HEK293 (cell line): ENCODE measurements around the gene KIAA1586.

ENCODE experiments used
- CTCF ChIA-PET: fragments of 350-600 bp; formaldehyde crosslinking; extraction: SDS; loops from one replicate; lab custom pipeline; 2021; ENCODE audit warnings: antibody characterized with exemption; lab: Yijun Ruan, JAX
- POLR2A ChIA-PET: fragments of 300-600 bp; formaldehyde crosslinking; extraction: SDS; loops from one replicate; lab custom pipeline; 2020; ENCODE audit warnings: antibody characterized with exemption, inconsistent platforms; lab: Yijun Ruan, JAX
- H3K27ac ChIP-seq: fragments of 200-500 bp; sonication (Bioruptor generic); 2 replicates; pipeline ENCODE4 v1.5.1; 2014; ENCODE audit warnings: low read depth, low read length, control low read depth, inconsistent platforms; ENCODE audit errors: extremely low read depth
- H3K36me3 ChIP-seq, 2 experiments: fragments of 200-500 bp in 1 of 2; sonication (Bioruptor generic) in 1 of 2; 1 replicate in 1 of 2; 2 replicates in 1 of 2; pipeline ENCODE4 v1.5.1; 2014 to 2017; ENCODE audit warnings: inconsistent platforms in 2 of 2, low read length in 2 of 2; ENCODE audit not compliant: control insufficient read depth in 2 of 2, insufficient read depth in 1 of 2
- H3K4me1 ChIP-seq: fragments of 200-500 bp; sonication (Bioruptor generic); 2 replicates; pipeline ENCODE4 v1.5.1; 2014; ENCODE audit warnings: mild to moderate bottlenecking, low read length, inconsistent platforms; ENCODE audit not compliant: control insufficient read depth, insufficient read depth
- H3K4me3 ChIP-seq: 2 replicates; pipeline ENCODE4 v1.5.1; 2011; ENCODE audit warnings: low read depth, mild to moderate bottlenecking, control low read depth, low read length, moderate library complexity
- H3K9me3 ChIP-seq: fragments of 200-500 bp; sonication (Bioruptor generic); 2 replicates; pipeline ENCODE4 v1.5.1; 2014; ENCODE audit warnings: low read depth, low read length, inconsistent platforms; ENCODE audit not compliant: control insufficient read depth, insufficient read depth
- FEZF1 ChIP-seq: fragments of 450-650 bp; formaldehyde crosslinking; IDR thresholded peaks from 2 replicates; pipeline ENCODE4 v1.5.1; 2016; ENCODE audit warnings: missing biosample characterization, missing genetic modification characterization
- GLI2 ChIP-seq: fragments of 450-650 bp; formaldehyde crosslinking; IDR thresholded peaks from 2 replicates; pipeline ENCODE4; 2017; ENCODE audit warnings: missing biosample characterization, missing genetic modification characterization, low read depth, borderline replicate concordance
- MZF1 ChIP-seq: fragments of 450-650 bp; formaldehyde crosslinking; IDR thresholded peaks from 2 replicates; pipeline ENCODE4 v1.5.1; 2017; ENCODE audit warnings: missing biosample characterization, missing genetic modification characterization, borderline replicate concordance
- OVOL3 ChIP-seq: fragments of 450-650 bp; formaldehyde crosslinking; IDR thresholded peaks from 2 replicates; pipeline ENCODE4 v1.5.1; 2016; ENCODE audit warnings: missing biosample characterization, missing genetic modification characterization
- SALL2 ChIP-seq: fragments of 450-650 bp; formaldehyde crosslinking; IDR thresholded peaks from 2 replicates; pipeline ENCODE4 v1.5.0; 2017; ENCODE audit warnings: missing biosample characterization, mild to moderate bottlenecking, missing genetic modification characterization, borderline replicate concordance
- SCRT1 ChIP-seq: fragments of 450-650 bp; formaldehyde crosslinking; IDR thresholded peaks from 2 replicates; pipeline ENCODE4 v1.5.1; 2016; ENCODE audit warnings: missing biosample characterization, missing genetic modification characterization, borderline replicate concordance
- SP2 ChIP-seq: fragments of 450-650 bp; formaldehyde crosslinking; IDR thresholded peaks from 2 replicates; pipeline ENCODE4 v1.5.1; 2016; ENCODE audit warnings: missing biosample characterization, missing genetic modification characterization
- SP3 ChIP-seq: fragments of 450-650 bp; formaldehyde crosslinking; IDR thresholded peaks from 2 replicates; pipeline ENCODE4 v1.5.1; 2016; ENCODE audit warnings: missing biosample characterization, missing genetic modification characterization
- SP7 ChIP-seq: fragments of 450-650 bp; formaldehyde crosslinking; IDR thresholded peaks from 2 replicates; pipeline ENCODE4 v1.5.1; 2016; ENCODE audit warnings: missing biosample characterization, missing genetic modification characterization
- TCF7L2 ChIP-seq: IDR thresholded peaks from 2 replicates; pipeline ENCODE4 v1.6.1; 2011; ENCODE audit warnings: low read depth, mild to moderate bottlenecking, inconsistent platforms, low read length, moderate library complexity, borderline replicate concordance
- WT1 ChIP-seq: fragments of 450-650 bp; formaldehyde crosslinking; IDR thresholded peaks from 2 replicates; pipeline ENCODE4 v1.5.1; 2016; ENCODE audit warnings: missing biosample characterization, missing genetic modification characterization
- ZFHX2 ChIP-seq: fragments of 450-650 bp; formaldehyde crosslinking; conservative IDR thresholded peaks from 2 replicates; pipeline ENCODE4 v1.5.1; 2016; ENCODE audit warnings: missing biosample characterization, missing genetic modification characterization
- ZNF341 ChIP-seq: fragments of 450-650 bp; formaldehyde crosslinking; IDR thresholded peaks from 2 replicates; pipeline ENCODE4; 2016; ENCODE audit warnings: low read depth, missing biosample characterization, missing genetic modification characterization
- ZNF354C ChIP-seq: fragments of 450-650 bp; formaldehyde crosslinking; IDR thresholded peaks from 2 replicates; pipeline ENCODE4 v1.5.1; 2016; ENCODE audit warnings: missing biosample characterization, missing genetic modification characterization, low read depth, borderline replicate concordance
- ZNF529 ChIP-seq: fragments of 450-650 bp; formaldehyde crosslinking; IDR thresholded peaks from 2 replicates; pipeline ENCODE4 v1.5.1; 2017; ENCODE audit warnings: missing genetic modification characterization, missing biosample characterization; ENCODE audit not compliant: insufficient replicate concordance
- ZNF548 ChIP-seq: fragments of 450-650 bp; formaldehyde crosslinking; IDR thresholded peaks from 2 replicates; pipeline ENCODE4 v1.5.1; 2016; ENCODE audit warnings: missing biosample characterization, missing genetic modification characterization
- ZNF707 ChIP-seq: fragments of 450-650 bp; formaldehyde crosslinking; IDR thresholded peaks from 2 replicates; pipeline ENCODE4 v1.5.1; 2016; ENCODE audit warnings: missing biosample characterization, missing genetic modification characterization
- ZSCAN23 ChIP-seq: fragments of 450-650 bp; formaldehyde crosslinking; IDR thresholded peaks from 2 replicates; pipeline ENCODE4 v1.5.1; 2016; ENCODE audit warnings: missing biosample characterization, missing genetic modification characterization
- ZSCAN4 ChIP-seq: fragments of 450-650 bp; formaldehyde crosslinking; IDR thresholded peaks from 2 replicates; pipeline ENCODE4 v1.5.1; 2017; ENCODE audit warnings: missing biosample characterization, missing genetic modification characterization
- TF ChIP-seq, protein P1 (sequence below): fragments of 450-650 bp; formaldehyde crosslinking; IDR thresholded peaks from 2 replicates; pipeline ENCODE4 v1.5.1; 2016; ENCODE audit warnings: missing biosample characterization, missing genetic modification characterization, borderline replicate concordance
- TF ChIP-seq, protein P2 (sequence below): fragments of 450-650 bp; formaldehyde crosslinking; IDR thresholded peaks from 2 replicates; pipeline ENCODE4 v1.5.1; 2017; ENCODE audit warnings: missing biosample characterization, missing genetic modification characterization
- TF ChIP-seq, protein P3 (sequence below): fragments of 450-650 bp; formaldehyde crosslinking; IDR thresholded peaks from 2 replicates; pipeline ENCODE4 v1.5.1; 2016; ENCODE audit warnings: missing biosample characterization, missing genetic modification characterization
- TF ChIP-seq, protein P4 (sequence below): fragments of 450-650 bp; formaldehyde crosslinking; IDR thresholded peaks from 2 replicates; pipeline ENCODE4 v1.5.1; 2016; ENCODE audit warnings: missing biosample characterization, missing genetic modification characterization
- TF ChIP-seq, protein P5 (sequence below): fragments of 450-650 bp; formaldehyde crosslinking; IDR thresholded peaks from 2 replicates; pipeline ENCODE4 v1.5.1; 2016; ENCODE audit warnings: missing biosample characterization, missing genetic modification characterization

Gene KIAA1586

GRCh38 chr6:57086843-57087242, 40.4 kb downstream of the KIAA1586 start (continued):
- TF ChIP-seq WT1 (tag by site-specific recombination): no peak

DNA sequence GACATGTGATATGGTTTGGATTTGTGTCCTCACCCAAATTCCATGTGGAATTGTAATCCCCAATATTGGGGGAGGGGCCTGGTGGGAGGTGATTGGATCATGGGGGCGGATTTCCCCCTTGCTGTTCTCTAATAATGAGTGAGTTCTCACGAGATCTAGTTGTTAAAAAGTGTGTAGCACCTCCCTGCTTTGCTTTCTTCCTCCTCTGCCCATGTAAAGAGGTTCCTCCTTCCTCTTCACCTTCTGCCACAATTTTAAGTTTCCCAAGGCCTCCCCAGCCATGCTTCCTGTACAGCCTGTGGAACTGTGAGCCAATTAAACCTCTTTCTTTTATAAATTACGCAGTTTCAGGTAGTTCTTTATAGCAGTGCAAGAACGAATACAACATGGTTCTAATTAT, 41.4 kb downstream of the KIAA1586 start:
- ChIA-PET POLR2A (no interaction called here), CTCF (no interaction called here)
- Histone ChIP-seq H3K27ac (no peak overlapping the region), H3K4me1 (peaks cover 20% of the 10 kb centered on the region), H3K4me3 (no peak overlapping the region), H3K36me3 (peaks cover 4 to 10% of the 10 kb centered on the region in 2 experiments; a peak in 2 of 3 replicates), H3K9me3 (no peaks in the 10 kb centered on the region)
- TF ChIP-seq ZNF341 (tag by site-specific recombination): peak; percentile 41; the same call in 1 of the 2 replicates
- TF ChIP-seq ZSCAN4: no peak
- TF ChIP-seq OVOL3: no peak
- no peak for TF ChIP-seq GLI2 (tag by site-specific recombination)
- no peak for TF ChIP-seq ZNF548 (tag by site-specific recombination)
- TF ChIP-seq, protein P1, sequence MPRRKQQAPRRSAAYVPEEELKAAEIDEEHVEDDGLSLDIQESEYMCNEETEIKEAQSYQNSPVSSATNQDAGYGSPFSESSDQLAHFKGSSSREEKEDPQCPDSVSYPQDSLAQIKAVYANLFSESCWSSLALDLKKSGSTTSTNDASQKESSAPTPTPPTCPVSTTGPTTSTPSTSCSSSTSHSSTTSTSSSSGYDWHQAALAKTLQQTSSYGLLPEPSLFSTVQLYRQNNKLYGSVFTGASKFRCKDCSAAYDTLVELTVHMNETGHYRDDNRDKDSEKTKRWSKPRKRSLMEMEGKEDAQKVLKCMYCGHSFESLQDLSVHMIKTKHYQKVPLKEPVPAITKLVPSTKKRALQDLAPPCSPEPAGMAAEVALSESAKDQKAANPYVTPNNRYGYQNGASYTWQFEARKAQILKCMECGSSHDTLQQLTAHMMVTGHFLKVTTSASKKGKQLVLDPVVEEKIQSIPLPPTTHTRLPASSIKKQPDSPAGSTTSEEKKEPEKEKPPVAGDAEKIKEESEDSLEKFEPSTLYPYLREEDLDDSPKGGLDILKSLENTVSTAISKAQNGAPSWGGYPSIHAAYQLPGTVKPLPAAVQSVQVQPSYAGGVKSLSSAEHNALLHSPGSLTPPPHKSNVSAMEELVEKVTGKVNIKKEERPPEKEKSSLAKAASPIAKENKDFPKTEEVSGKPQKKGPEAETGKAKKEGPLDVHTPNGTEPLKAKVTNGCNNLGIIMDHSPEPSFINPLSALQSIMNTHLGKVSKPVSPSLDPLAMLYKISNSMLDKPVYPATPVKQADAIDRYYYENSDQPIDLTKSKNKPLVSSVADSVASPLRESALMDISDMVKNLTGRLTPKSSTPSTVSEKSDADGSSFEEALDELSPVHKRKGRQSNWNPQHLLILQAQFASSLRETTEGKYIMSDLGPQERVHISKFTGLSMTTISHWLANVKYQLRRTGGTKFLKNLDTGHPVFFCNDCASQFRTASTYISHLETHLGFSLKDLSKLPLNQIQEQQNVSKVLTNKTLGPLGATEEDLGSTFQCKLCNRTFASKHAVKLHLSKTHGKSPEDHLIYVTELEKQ (tag by site-specific recombination): no peak
- peak; percentile 22; the same call in 1 of the 2 replicates for TF ChIP-seq SP2 (tag by site-specific recombination)
- TF ChIP-seq TCF7L2: no peak
- no peak for TF ChIP-seq SALL2
- TF ChIP-seq SP7 (tag by site-specific recombination): 0 out of 2 replicates have a peak, but pooled peaks have one; percentile 25
- TF ChIP-seq SP3 (tag by site-specific recombination): peak; percentile 50
- TF ChIP-seq, protein P2, sequence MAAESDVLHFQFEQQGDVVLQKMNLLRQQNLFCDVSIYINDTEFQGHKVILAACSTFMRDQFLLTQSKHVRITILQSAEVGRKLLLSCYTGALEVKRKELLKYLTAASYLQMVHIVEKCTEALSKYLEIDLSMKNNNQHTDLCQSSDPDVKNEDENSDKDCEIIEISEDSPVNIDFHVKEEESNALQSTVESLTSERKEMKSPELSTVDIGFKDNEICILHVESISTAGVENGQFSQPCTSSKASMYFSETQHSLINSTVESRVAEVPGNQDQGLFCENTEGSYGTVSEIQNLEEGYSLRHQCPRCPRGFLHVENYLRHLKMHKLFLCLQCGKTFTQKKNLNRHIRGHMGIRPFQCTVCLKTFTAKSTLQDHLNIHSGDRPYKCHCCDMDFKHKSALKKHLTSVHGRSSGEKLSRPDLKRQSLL (tag by site-specific recombination): no peak
- no peak for TF ChIP-seq MZF1
- TF ChIP-seq, protein P3, sequence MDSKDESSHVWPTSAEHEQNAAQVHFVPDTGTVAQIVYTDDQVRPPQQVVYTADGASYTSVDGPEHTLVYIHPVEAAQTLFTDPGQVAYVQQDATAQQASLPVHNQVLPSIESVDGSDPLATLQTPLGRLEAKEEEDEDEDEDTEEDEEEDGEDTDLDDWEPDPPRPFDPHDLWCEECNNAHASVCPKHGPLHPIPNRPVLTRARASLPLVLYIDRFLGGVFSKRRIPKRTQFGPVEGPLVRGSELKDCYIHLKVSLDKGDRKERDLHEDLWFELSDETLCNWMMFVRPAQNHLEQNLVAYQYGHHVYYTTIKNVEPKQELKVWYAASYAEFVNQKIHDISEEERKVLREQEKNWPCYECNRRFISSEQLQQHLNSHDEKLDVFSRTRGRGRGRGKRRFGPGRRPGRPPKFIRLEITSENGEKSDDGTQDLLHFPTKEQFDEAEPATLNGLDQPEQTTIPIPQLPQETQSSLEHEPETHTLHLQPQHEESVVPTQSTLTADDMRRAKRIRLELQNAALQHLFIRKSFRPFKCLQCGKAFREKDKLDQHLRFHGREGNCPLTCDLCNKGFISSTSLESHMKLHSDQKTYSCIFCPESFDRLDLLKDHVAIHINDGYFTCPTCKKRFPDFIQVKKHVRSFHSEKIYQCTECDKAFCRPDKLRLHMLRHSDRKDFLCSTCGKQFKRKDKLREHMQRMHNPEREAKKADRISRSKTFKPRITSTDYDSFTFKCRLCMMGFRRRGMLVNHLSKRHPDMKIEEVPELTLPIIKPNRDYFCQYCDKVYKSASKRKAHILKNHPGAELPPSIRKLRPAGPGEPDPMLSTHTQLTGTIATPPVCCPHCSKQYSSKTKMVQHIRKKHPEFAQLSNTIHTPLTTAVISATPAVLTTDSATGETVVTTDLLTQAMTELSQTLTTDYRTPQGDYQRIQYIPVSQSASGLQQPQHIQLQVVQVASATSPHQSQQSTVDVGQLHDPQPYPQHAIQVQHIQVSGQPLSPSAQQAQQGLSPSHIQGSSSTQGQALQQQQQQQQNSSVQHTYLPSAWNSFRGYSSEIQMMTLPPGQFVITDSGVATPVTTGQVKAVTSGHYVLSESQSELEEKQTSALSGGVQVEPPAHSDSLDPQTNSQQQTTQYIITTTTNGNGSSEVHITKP: no peak
- no peak for TF ChIP-seq ZNF529
- TF ChIP-seq FEZF1 (tag by site-specific recombination): no peak
- peak; percentile 46 for TF ChIP-seq ZFHX2
- no peak for TF ChIP-seq SCRT1
- TF ChIP-seq ZSCAN23 (tag by site-specific recombination): no peak
- TF ChIP-seq ZNF354C (tag by site-specific recombination): no peak
- TF ChIP-seq ZNF707 (tag by site-specific recombination): no peak
- TF ChIP-seq, protein P4, sequence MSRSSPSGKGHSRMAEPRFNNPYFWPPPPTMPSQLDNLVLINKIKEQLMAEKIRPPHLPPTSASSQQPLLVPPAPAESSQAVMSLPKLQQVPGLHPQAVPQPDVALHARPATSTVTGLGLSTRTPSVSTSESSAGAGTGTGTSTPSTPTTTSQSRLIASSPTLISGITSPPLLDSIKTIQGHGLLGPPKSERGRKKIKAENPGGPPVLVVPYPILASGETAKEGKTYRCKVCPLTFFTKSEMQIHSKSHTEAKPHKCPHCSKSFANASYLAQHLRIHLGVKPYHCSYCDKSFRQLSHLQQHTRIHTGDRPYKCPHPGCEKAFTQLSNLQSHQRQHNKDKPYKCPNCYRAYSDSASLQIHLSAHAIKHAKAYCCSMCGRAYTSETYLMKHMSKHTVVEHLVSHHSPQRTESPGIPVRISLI (tag by site-specific recombination): no peak
- TF ChIP-seq, protein P5, sequence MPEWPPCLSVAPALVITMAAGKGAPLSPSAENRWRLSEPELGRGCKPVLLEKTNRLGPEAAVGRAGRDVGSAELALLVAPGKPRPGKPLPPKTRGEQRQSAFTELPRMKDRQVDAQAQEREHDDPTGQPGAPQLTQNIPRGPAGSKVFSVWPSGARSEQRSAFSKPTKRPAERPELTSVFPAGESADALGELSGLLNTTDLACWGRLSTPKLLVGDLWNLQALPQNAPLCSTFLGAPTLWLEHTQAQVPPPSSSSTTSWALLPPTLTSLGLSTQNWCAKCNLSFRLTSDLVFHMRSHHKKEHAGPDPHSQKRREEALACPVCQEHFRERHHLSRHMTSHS (tag by site-specific recombination): no peak
